GOT3 (cell line): ENCODE measurements around the gene ARHGAP26.
"Not testable (repeated sequence)": the region's sequence is repeated elsewhere in the genome, so short reads cannot be mapped to it uniquely, and the experiment has no call there.

Experiments used
- DNase-seq: peaks from one replicate; lab custom pipeline; 2025; ENCODE audit warnings: mixed read lengths; lab: John Stamatoyannopoulos, UW

Gene ARHGAP26

GRCh38 chr5:143064676-143065075 lies 294.5 kb downstream of the ARHGAP26 start:
- no peak for DNase-seq

- no peak for DNase-seq
Measured at GRCh38 chr5:143065185-143065965, 295.2 kb downstream of the ARHGAP26 start.

GRCh38 chr5:143065996-143066522 lies 295.9 kb downstream of the ARHGAP26 start:
- DNase-seq = no peak

- DNase-seq = no peak
Measured at GRCh38 chr5:143066556-143067281, 296.5 kb downstream of the ARHGAP26 start.

GRCh38 chr5:143068712-143069111 lies 298.5 kb downstream of the ARHGAP26 start:
- no peak for DNase-seq

GRCh38 chr5:143071927-143072326 lies 301.8 kb downstream of the ARHGAP26 start:
- no peak for DNase-seq

GRCh38 chr5:143072734-143073133 lies 302.6 kb downstream of the ARHGAP26 start:
- no peak for DNase-seq

- no peak for DNase-seq
Measured at GRCh38 chr5:143073766-143074165, 303.6 kb downstream of the ARHGAP26 start.

- no peak for DNase-seq
Measured at GRCh38 chr5:143074414-143074996, 304.3 kb downstream of the ARHGAP26 start.

GRCh38 chr5:143076377-143076776 lies 306.2 kb downstream of the ARHGAP26 start:
- DNase-seq = no peak

- no peak for DNase-seq
Measured at GRCh38 chr5:143077453-143078103, 307.4 kb downstream of the ARHGAP26 start.

GRCh38 chr5:143078313-143078712 lies 308.1 kb downstream of the ARHGAP26 start:
- no peak for DNase-seq

- no peak for DNase-seq
Measured at GRCh38 chr5:143078971-143079370, 308.8 kb downstream of the ARHGAP26 start.

- DNase-seq = no peak
Measured at GRCh38 chr5:143080407-143080806, 310.2 kb downstream of the ARHGAP26 start.

GRCh38 chr5:143080982-143081381 lies 310.8 kb downstream of the ARHGAP26 start:
- DNase-seq = no peak

GRCh38 chr5:143083006-143083405 lies 312.8 kb downstream of the ARHGAP26 start:
- no peak for DNase-seq

- no peak for DNase-seq
Measured at GRCh38 chr5:143084407-143084806, 314.2 kb downstream of the ARHGAP26 start.

- DNase-seq = no peak
Measured at GRCh38 chr5:143085319-143085917, 315.2 kb downstream of the ARHGAP26 start.

- no peak for DNase-seq
Measured at GRCh38 chr5:143086546-143086907, 316.4 kb downstream of the ARHGAP26 start.

GRCh38 chr5:143086908-143087637 lies 316.9 kb downstream of the ARHGAP26 start:
- DNase-seq = no peak

GRCh38 chr5:143088702-143089101 lies 318.5 kb downstream of the ARHGAP26 start:
- DNase-seq = not testable (repeated sequence)
